Measurements from ENCODE around the gene CCDC71. TPM values are rescaled to one million over a fixed set of nuclear protein-coding genes. Genes with fewer than 3 reads are reported as not detected.

CCDC71 gene
- total and polyA plus RNA-seq, 2 of the 13 experiments (the other 11 are each of a cell fraction or from before 2014, with no cell fraction given), result 9.7 to 14.3 TPM

DNA sequence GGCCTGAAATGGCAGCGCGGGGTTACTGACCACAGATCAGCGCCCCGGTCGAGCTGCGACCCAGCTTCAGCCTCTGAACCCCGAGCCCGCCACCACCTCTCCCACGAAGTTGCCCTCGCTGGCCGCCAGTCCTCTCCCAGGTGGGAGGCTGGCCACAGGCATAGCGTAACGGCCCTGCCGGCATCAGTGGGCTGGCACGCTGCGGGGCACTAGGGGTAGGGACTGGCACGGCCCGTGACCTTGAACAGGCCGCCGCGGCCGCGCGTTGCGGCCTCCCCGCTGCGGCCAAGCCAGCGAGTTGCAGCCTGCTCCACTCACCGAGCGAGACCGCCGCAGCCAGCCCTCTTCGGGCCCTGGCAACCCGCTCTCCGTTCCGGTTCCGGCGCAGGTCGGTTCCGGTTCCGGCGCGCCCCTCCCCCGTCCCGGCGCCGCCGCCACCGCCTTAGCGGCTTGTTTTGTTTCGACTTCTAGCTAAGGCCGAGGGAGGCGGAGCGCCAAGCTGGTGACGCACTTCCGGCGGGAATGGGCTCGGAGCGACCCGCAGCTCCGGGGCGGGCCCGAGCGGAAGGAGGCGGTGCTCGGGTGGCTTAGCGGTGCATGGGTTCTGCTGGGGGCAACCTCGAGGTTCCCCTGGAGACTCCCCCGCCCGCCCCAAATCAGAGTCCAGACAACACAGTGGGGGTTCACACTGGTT, 45.5 kb downstream of the CCDC71 start, which contains the start of gene USP19 (continued):
- TF ChIP-seq RARA (CRISPR knock-in tag; IDR thresholded peaks at IDR 0.05) (no peak), ZNF761 (CRISPR knock-in tag; conservative IDR thresholded peaks at IDR 0.05) (no peak), ZNF264 (CRISPR knock-in tag; IDR thresholded peaks at IDR 0.05) (no peak), POLR2G (IDR thresholded peaks at IDR 0.05; ENCODE audit: low read depth, low read length) (peak; percentile 94), RFX5 (IDR thresholded peaks at IDR 0.05; ENCODE audit: low read depth, low read length) (peak; percentile 54; the same call in 1 of the 2 replicates), SP140L (CRISPR knock-in tag; IDR thresholded peaks at IDR 0.05; ENCODE audit: borderline replicate concordance) (0 out of 2 replicates have a peak, but pooled peaks have one; percentile 55), MTA1 (CRISPR knock-in tag; IDR thresholded peaks at IDR 0.05; ENCODE audit: borderline replicate concordance) (no peak), ZNF382 (CRISPR knock-in tag; IDR thresholded peaks at IDR 0.05; ENCODE audit: borderline replicate concordance) (no peak), NFE2 (CRISPR knock-in tag; IDR thresholded peaks at IDR 0.05) (no peak), ZFP36 (IDR thresholded peaks at IDR 0.05; ENCODE audit: borderline replicate concordance, low read depth, low read length, partially characterized antibody) (no peak), SOX13 (IDR thresholded peaks at IDR 0.05) (no peak), SOX13 (CRISPR knock-in tag; conservative IDR thresholded peaks at IDR 0.05 in 1 of 2, IDR thresholded peaks at IDR 0.05 in 1 of 2) (peak in 1 of 2 experiments; percentile 47; a peak in 1 of 4 replicates)
- TF ChIP-seq, protein P1, sequence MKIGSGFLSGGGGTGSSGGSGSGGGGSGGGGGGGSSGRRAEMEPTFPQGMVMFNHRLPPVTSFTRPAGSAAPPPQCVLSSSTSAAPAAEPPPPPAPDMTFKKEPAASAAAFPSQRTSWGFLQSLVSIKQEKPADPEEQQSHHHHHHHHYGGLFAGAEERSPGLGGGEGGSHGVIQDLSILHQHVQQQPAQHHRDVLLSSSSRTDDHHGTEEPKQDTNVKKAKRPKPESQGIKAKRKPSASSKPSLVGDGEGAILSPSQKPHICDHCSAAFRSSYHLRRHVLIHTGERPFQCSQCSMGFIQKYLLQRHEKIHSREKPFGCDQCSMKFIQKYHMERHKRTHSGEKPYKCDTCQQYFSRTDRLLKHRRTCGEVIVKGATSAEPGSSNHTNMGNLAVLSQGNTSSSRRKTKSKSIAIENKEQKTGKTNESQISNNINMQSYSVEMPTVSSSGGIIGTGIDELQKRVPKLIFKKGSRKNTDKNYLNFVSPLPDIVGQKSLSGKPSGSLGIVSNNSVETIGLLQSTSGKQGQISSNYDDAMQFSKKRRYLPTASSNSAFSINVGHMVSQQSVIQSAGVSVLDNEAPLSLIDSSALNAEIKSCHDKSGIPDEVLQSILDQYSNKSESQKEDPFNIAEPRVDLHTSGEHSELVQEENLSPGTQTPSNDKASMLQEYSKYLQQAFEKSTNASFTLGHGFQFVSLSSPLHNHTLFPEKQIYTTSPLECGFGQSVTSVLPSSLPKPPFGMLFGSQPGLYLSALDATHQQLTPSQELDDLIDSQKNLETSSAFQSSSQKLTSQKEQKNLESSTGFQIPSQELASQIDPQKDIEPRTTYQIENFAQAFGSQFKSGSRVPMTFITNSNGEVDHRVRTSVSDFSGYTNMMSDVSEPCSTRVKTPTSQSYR (CRISPR knock-in tag; IDR thresholded peaks at IDR 0.05; ENCODE audit: borderline replicate concordance), result peak; percentile 98
- TF ChIP-seq, protein P2, sequence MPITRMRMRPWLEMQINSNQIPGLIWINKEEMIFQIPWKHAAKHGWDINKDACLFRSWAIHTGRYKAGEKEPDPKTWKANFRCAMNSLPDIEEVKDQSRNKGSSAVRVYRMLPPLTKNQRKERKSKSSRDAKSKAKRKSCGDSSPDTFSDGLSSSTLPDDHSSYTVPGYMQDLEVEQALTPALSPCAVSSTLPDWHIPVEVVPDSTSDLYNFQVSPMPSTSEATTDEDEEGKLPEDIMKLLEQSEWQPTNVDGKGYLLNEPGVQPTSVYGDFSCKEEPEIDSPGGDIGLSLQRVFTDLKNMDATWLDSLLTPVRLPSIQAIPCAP (CRISPR knock-in tag; IDR thresholded peaks at IDR 0.05; ENCODE audit: low read depth), result no peak
- TF ChIP-seq, protein P3, sequence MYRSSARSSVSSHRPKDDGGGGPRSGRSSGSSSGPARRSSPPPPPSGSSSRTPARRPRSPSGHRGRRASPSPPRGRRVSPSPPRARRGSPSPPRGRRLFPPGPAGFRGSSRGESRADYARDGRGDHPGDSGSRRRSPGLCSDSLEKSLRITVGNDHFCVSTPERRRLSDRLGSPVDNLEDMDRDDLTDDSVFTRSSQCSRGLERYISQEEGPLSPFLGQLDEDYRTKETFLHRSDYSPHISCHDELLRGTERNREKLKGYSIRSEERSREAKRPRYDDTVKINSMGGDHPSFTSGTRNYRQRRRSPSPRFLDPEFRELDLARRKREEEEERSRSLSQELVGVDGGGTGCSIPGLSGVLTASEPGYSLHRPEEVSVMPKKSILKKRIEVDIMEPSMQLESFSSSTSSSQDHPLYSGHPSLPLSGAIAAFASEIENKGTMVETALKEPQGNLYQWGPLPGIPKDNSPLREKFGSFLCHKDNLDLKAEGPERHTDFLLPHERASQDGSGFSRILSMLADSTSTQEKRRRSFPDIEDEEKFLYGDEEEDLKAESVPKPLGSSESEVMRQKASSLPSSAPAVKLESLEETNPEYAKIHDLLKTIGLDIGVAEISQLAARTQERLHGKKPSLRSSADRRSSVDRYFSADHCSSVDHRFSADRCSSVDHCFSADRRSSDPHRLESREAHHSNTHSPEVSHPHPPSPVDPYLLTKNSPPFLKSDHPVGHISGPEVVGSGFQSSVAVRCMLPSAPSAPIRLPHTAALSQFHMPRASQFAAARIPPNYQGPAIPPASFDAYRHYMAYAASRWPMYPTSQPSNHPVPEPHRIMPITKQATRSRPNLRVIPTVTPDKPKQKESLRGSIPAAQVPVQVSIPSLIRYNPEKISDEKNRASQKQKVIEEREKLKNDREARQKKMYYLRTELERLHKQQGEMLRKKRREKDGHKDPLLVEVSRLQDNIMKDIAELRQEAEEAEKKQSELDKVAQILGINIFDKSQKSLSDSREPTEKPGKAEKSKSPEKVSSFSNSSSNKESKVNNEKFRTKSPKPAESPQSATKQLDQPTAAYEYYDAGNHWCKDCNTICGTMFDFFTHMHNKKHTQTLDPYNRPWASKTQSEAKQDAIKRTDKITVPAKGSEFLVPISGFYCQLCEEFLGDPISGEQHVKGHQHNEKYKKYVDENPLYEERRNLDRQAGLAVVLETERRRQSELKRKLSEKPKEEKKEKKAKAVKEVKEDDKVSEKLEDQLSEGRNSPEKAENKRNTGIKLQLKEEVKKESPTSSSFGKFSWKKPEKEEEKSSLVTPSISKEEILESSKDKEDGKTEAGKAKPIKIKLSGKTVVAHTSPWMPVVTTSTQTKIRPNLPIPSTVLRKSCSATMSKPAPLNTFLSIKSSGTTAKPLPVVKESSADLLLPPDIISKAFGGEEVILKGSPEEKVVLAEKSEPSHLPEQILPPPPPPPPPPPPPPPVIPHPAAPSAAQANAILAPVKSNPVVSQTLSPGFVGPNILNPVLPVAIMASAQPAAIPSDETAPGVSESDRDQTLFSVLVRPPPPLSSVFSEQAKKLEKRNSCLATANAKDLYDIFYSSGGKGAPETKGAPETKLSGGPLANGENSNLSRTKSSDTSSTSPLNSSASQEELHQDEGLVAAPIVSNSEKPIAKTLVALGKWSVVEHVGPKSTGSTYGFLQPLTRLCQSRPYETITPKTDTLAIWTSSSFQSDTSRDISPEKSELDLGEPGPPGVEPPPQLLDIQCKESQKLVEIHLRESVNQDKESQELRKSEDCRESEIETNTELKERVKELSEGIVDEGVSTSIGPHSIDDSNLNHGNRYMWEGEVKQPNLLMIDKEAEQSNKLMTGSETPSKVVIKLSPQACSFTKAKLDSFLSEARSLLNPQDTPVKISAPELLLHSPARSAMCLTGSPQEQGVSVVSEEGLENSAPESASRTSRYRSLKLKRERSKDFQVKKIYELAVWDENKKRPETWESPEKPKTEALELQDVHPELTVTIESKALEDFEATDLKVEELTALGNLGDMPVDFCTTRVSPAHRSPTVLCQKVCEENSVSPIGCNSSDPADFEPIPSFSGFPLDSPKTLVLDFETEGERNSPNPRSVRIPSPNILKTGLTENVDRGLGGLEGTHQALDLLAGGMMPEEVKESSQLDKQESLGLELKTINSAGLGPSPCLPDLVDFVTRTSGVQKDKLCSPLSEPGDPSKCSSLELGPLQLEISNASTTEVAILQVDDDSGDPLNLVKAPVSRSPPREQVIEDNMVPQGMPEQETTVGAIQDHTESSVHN (CRISPR knock-in tag; IDR thresholded peaks at IDR 0.05), result no peak

All from HepG2 (cell line).